GM13977 (cell line): ENCODE results near the gene FILIP1L.

Experiments used
- DNase-seq: peaks from one replicate; pipeline ENCODE4 v3.0.0; 2012; ENCODE audit warnings: low spot score
- CTCF ChIP-seq: IDR thresholded peaks from 2 replicates; pipeline ENCODE4 v1.5.1; 2012; ENCODE audit warnings: mild to moderate bottlenecking, control low read depth; ENCODE audit not compliant: insufficient read depth; ENCODE audit errors: extremely low read depth, missing control alignments
- in situ Hi-C: fragments of 300-500 bp; cut with MboI; formaldehyde crosslinking; loops from one replicate; pipeline ENCODE4 v1.12.0; 2022; ENCODE audit warnings: low sequenced_read_pairs, low pct_unique_long_range_greater_than_20kb, mixed read lengths, inconsistent platforms; ENCODE audit not compliant: unreplicated experiment

Gene FILIP1L

GRCh38 chr3:99892332-99892731 is 222.0 kb downstream of the FILIP1L start:
- in situ Hi-C loops, result no loop called here
- DNase-seq, result no peak
- TF ChIP-seq CTCF, result no peak

- in situ Hi-C loops, result no loop called here
- TF ChIP-seq CTCF, result no peak
- no peak for DNase-seq
Measured at GRCh38 chr3:99891610-99892285, 222.6 kb downstream of the FILIP1L start.

- no peak for TF ChIP-seq CTCF
- no peak for DNase-seq
- in situ Hi-C loops, result no loop called here
Measured at GRCh38 chr3:99885851-99886250, 228.4 kb downstream of the FILIP1L start.

GRCh38 chr3:99885085-99885484 is 229.2 kb downstream of the FILIP1L start:
- in situ Hi-C loops, result no loop called here
- no peak for DNase-seq
- TF ChIP-seq CTCF, result no peak

- DNase-seq, result no peak
- TF ChIP-seq CTCF, result no peak
- in situ Hi-C loops, result no loop called here
Measured at GRCh38 chr3:99884484-99884883, 229.8 kb downstream of the FILIP1L start.

- in situ Hi-C loops, result no loop called here
- TF ChIP-seq CTCF, result no peak
- no peak for DNase-seq
Measured at GRCh38 chr3:99883693-99884092, 230.6 kb downstream of the FILIP1L start.

GRCh38 chr3:99883138-99883461 is 231.2 kb downstream of the FILIP1L start:
- no peak for DNase-seq
- in situ Hi-C loops, result no loop called here
- no peak for TF ChIP-seq CTCF
